Liver (tissue), 2 donors: ENCODE data around the gene TACC2.

Source experiments
- GABPA ChIP-seq, 2 donors: IDR thresholded peaks in 1 of 2; conservative IDR thresholded peaks in 1 of 2; 2 replicates each; pipeline ENCODE4 v1.6.1; 2016; ENCODE audit warnings: antibody characterized with exemption in 2 of 2, mild to moderate bottlenecking in 1 of 2, moderate library complexity in 1 of 2
- TF ChIP-seq, protein P1 (sequence below): IDR thresholded peaks from 2 replicates; pipeline ENCODE4 v1.6.1; 2016; ENCODE audit warnings: antibody characterized with exemption
- donor health status: healthy.

DNA sequence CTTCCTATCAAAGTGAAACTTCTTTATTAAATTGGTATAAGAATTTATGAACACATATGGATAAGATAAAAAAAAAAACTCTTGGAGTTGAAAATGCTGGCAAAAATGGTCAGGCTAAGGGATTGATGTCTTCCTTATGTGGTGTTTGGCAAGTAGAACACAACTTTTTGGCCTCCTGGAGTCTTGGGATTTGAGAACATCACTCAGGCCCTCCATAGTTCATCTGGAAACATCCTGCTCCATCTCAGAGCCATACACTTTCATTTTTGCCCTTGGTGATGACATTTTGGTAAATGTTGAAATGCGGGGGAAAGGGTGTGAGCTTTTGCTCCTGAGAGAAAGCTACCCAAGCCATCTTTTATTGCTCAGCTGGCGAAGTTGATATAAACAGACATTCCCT, 254.6 kb downstream of the TACC2 start:
- TF ChIP-seq, protein P1, sequence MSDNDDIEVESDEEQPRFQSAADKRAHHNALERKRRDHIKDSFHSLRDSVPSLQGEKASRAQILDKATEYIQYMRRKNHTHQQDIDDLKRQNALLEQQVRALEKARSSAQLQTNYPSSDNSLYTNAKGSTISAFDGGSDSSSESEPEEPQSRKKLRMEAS = no peak
- no peak for TF ChIP-seq GABPA (IDR thresholded peaks at IDR 0.05 in 1 of 2, conservative IDR thresholded peaks at IDR 0.05 in 1 of 2)
